ENCODE data around the gene MTARC2.

The MTARC2 gene

DNA sequence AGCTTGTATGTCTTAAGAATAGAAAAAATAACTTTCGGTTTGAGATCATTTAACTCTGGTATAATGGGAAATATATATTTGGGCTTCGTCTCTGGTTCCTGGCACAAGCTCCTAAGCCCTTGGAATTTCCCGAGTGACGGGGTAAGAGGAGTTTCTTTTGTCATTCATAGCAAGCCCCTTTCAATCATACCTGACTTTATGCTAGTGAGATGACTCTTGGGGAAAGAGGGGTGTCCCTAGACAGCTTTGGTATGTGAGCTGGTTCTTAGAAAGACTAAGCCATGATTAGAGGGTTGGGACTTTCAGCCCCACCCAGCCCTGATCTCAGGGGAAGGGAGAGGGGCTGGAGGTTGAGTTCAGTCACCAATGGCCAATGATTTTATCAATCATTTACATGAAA is 24.7 kb downstream of the MTARC2 start:
- no peak for DNase-seq

DNA sequence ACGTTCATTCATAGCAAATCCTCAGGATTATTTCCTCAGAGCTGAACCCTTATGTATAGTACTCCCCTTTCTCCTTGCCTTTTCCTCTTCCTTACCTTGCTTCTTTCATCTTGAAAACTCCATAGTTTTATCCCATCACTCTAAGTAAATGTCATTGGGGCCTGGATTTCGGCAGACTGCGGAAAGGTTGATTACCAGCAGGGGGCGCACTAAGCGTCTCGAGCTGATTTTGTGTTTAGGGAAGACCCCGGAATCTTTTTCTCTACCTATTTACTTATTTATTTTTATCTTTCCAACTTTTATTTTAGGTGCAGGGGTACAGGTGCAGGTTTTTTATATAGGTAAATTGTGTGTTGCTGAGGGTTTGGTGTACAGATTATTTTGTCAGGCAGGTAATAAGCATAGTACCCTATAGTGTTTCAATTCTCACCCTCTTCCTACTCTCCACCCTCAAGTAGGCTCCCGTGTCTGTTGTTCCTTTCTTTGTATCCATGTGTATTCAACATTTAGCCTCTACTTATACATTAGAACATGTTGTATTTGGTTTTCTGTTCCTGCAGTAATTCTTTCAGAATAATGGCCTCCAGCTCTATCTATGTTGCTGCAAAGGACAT is 27.2 kb downstream of the MTARC2 start:
- DNase-seq: no peak

DNA sequence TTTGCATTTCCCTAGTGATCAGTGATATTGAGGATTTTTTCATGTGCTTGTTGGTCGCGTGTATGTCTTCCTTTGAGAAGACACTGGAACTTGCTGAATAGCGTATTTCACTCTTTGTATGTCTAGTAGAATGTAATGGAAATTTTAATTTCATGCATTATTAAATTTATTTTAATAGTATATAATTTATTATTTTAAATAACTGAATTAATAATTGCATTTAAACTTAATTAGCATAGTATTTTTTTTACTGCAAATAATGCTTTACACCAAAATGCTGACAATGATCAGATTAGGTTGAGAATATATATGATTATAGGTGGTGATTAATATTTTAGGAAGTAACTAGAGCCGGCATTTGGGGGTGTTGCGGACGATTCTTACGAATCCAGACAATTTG is 28.1 kb downstream of the MTARC2 start:
- DNase-seq: no peak

DNA sequence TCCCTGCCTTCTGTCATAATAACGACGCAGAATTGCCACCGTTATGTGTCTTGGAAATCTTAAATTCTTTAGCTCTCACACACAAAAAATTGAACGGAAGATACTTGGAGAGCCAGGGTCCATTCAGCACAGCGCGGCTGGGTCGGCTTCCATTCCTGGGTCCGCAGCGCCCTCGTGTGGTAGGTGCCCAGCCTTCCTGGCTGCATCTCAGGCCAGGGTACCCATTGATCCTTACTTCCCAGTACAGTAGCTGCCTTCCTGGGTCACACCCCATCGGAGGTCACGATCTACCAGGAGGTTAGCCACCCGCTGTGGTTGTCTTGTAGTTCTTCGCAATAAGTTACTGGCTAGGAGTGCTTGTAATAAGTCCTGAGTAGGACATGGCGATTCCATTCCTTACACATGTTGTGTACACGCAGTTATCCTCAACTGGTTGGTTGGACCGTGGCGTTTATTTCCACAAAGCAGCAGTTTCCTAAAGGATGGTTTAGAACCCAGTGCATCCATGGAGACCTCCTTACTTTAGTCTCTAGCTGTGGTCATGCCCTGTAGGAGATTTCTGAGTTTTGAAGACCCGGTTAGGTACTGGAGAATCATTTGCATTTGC is 28.7 kb downstream of the MTARC2 start:
- peak; percentile 17 for DNase-seq

DNA sequence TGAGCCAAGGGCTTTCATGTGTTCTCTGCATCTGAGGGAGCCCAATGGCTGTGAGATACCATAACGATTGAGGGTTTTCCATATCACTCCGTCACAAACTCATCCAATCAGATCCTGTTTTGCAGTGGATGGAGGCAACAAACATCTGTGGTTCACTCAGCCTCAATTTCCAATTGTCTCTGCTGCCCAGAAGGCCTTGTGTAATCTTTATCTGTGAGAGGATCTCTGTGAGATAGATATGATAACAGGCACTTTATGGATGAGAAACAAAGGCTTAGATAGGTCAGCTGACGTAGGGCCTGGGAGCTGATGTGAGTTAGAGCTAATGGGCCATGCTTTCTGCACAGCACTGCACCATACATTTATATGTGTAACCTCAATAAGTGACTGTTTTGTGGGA is 35.3 kb downstream of the MTARC2 start:
- no peak for DNase-seq

DNA sequence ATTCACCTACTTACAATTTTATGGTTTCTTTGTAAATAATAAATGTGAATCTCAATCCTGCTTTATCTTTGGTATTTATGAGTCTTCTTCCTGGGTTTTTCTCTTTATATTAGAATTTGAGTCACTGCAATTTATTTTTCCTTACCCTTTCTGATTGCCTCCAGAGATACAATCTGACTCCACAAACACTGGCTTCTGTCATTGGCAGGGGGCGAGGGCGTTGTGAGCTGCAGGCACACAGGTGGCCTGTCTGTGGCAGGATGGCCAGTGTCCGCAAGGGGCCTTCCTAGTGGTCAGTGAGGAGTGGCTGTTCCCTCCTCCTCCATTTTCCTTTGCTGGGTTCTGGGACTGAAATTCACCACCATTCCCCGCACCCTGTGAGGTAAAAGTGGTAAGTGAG is 36.6 kb downstream of the MTARC2 start:
- no peak for DNase-seq

DNA sequence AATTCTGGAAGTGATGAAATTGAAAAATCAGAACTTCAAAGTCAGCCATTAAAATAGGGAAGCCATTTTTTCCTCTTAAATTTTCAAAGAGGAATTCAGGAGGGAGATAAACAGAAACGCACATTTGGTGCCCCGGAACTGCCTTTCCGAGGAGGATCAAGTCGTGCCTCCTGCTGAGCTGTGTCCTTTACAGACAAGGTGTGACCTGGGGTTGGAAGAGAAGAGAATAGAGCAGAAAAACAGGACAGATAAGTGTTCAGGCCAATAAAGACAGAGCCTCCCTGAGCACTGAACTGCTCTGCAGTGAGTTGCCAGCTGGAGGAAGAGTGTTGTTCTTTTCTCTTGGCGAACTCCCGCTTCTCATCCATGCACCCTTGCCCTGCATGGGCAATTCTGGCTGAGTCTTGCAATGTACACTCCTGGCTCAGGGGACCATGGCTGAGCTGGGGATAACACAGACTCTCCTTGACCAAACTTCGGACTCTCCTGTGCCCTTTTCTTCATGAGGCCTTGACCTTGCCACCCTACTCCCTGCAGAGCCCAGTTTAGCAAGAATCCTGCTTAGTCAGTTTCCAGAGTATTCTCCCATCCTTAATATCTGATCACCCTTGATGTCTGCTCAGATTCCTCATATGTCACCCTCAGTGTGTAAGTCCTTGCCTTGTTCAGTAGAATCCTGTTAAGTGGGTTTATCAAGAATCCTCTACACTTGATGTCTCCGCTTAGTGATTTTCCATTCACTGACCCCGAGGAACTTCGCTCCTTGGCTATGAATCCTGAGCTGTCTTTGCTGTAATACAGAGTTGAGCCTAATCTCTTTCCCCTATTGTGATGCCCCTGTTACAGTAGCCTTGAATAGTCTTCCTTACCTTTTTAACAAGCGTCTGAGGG is 37.3 kb downstream of the MTARC2 start:
- DNase-seq: no peak

DNA sequence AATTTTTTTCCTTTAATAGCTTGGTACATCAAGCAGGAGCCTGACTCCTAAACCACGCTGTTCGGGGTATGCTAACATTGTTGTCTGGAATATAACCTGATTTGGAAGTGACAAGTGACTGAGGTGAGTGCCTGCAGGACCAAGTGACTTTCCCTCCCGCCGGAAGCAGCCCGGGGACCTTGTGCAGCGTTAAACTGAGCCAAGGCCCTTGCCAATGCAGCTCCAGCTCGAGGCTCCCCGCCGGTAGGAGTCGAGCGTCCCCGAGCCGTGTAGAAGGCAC is 37.9 kb downstream of the MTARC2 start:
- no peak for DNase-seq

DNA sequence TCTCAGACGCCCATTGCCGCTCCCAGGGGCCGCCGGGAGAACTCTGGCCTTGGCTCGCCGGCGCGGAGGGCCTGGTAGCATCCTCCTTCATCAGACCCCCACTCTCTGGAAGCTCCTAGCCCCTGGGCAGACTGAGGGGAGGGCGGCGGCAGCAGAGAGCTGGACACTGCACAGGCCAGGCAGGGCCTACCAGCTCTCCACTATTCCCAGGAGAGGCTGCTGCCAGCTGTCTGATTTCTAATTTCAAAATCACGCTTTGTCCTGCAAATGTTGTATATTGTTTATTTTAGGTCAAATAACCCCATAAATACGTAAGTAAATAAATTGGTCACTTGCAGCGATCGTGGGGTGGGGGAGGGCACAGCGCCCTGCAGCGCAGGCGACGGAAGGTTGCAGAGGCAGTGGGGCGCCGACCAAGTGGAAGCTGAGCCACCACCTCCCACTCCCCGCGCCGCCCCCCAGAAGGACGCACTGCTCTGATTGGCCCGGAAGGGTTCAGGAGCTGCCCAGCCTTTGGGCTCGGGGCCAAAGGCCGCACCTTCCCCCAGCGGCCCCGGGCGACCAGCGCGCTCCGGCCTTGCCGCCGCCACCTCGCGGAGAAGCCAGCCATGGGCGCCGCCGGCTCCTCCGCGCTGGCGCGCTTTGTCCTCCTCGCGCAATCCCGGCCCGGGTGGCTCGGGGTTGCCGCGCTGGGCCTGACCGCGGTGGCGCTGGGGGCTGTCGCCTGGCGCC is 38.4 kb downstream of the MTARC2 start, which contains the start of gene MTARC1:
Gene MTARC1 (plus strand): TSS at position 577 of the 732 bp plus-strand sequence. CDS start 32 bp downstream, at position 609.
- no peak for DNase-seq

DNA sequence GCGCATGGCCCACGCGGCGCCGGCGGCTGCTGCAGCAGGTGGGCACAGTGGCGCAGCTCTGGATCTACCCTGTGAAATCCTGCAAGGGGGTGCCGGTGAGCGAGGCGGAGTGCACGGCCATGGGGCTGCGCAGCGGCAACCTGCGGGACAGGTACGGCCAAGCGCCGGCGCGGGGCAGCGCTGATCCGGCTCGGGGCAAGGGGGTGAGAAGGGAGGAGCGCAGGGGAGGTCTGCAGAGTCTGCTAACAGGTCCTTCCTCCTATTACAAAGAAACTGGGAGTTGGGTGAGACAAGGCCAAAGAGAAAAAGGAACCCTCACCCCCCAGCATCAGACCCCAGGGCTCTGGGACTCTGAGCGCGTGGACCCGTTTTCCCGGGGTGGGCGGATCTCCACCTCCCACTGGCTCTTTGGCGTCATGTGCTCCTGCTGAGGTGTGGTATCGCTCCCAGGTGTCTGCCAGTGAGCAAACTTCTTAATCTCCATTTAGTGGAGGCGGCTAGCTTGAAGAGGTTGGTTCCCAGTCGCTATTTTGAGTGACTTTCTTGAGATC is 39.0 kb downstream of the MTARC2 start:
- no peak for DNase-seq

DNA sequence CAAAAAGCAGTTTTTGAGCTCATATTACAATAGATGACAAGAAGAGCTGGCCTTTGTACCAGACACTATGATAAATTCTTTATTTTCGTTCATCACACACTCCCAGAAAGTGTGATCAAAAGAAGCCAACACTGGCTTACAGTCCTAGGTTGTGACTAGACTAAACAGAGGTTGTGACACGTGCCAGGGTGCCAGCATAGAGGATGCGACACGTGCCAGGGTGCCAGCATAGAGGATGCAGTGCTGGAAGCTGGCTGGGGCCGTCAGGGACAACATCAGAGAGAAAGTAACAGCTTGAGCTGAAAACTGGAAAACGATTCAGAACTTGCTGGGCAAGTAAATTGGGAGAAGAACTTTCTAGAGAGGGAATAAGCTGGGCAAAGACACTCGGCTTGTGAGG is 40.8 kb downstream of the MTARC2 start:
- DNase-seq: no peak

DNA sequence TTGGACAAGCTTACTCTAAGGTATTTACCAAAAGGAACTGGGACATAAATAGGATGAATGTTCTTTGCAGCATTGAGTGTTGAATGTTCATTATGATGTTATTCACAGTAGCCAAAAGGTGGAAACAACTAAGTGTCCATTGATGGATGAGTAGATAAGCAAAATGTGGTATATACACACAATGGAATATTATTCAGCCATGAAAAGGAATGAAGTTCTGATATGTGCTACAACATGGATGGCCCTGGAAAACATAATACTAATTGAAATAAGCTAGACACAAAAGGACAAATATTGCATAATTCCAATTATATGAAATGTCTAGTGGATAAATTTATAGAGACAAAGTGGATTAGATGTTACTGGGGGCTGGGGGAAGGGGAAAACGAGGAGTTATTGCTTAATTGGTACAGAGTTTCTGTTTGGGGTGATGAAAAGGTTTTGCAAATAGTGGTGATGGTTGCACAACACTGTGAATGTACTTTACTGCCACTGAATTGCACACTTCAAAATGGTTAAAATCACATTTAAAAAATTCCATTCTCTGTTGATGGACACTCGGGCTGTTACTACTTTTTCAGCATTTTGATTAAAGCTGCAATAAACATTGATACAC is 41.5 kb downstream of the MTARC2 start:
- no peak for DNase-seq

DNA sequence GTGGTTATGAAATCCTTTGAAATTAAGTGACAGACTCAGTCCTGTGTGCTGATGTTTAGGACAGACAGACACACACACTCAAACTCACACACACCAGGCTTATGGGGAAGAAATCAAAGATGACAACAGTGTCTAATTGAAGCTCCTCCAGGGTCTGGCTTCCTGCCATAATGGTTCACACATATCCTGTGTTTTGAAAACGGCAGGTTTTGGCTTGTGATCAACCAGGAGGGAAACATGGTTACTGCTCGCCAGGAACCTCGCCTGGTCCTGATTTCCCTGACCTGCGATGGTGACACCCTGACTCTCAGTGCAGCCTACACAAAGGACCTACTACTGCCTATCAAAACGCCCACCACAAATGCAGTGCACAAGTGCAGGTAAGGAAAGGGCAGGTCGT is 43.2 kb downstream of the MTARC2 start:
- no peak for DNase-seq

DNA sequence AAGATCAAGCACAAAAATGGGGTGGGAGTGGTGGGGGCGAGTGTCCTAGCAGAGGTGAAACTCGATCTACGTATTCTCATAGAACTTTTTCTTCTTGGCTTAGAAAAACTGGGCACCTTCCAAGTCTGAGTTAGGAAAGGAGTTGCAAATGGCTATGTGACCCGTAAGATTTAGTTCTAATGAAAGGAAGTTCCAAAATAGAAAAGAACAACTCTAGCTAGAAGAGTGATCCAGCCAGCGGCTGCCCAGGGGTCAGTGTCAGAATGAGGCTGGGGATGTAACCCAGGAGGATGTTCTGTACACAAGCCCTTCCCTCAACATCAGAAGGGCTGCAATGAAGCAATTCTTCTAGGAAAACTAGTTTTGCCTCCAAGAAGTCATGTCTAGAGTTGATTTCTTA is 43.8 kb downstream of the MTARC2 start:
- DNase-seq: no peak

DNA sequence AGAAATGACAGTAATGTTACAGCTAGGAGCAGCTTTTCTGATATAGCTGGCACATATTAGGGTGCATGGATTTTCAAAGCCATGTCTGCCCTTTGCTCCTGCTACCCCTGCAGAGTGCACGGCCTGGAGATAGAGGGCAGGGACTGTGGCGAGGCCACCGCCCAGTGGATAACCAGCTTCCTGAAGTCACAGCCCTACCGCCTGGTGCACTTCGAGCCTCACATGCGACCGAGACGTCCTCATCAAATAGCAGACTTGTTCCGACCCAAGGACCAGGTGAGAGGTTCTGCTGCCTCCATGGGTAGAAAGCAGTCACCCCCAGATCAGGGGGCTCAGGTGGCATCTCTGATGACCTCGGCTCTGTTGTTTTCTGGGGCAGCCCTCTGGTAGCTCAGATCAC is 48.4 kb downstream of the MTARC2 start:
- DNase-seq: no peak

DNA sequence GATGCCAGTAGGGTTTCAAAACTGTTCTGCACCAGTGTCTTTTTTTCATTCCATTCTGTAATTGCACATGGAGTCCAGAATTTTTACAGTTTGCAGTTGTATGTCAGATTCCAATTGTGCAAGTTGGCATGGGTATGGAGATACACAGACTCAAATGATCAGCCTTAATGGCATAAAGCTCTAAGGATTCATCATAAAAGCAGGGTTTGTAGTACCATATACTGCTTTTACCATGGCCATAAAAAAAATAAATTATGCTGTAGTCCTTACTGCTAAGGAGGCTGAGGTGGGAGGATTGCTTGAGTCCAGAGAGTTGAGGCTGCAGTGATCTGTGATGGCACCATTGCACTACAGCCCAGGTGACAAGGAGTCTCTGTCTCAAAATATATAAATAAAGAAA is 48.9 kb downstream of the MTARC2 start:
- no peak for DNase-seq

DNA sequence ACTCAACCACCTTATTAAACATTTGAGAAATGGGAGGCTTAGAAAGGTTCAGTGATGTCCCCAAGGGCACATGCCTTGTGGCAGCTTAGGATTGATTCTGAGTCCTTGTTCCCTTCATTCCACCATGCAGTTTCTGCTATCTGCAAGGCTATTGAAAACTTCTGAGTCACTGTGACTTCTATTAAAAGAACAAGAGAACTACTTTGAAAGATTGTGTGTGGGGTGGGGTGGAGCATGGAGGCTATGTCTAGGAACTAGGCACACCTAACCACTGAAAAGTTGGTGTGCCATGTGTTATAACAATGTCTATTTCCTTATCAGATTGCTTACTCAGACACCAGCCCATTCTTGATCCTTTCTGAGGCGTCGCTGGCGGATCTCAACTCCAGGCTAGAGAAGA is 49.4 kb downstream of the MTARC2 start:
- DNase-seq: no peak

DNA sequence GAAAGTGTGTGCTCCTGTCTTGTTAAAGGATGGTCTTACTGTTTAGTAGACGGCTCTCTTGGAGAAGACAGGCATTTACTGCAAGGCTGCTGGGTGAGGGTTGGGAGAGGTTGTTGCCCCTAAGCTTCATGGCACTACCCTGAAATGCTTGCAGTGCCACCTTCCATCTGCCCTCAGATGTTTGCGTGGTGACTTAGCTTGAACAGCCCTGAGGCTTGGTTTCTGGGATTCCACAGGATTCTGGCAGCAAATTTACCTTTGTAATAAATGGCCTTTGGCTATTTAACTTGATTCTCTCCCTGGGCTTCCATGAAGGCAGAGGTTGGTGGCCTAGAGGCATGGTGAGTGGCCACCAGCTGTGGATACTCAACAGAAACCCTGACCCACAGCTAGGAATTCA is 50.2 kb downstream of the MTARC2 start:
- DNase-seq: no peak

DNA sequence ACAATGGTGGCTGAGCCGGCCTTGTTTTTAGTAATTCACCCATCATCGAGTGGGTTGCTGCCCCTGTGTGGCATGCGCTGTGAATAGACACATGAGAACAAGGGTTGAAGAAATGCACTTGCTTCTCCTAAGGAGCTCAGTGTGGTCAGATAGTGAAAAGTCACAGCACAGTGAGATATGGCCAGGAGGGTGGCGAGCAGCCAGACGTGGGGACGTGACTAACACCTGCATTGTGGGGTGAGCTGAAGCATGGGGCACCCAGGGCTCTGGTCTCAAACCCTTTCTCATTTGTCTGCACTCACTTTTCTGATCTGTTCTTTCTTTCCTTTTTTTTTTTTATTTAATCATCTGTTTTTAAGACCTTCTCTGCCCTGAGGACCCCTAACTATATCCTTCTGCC is 52.1 kb downstream of the MTARC2 start:
- DNase-seq: no peak

DNA sequence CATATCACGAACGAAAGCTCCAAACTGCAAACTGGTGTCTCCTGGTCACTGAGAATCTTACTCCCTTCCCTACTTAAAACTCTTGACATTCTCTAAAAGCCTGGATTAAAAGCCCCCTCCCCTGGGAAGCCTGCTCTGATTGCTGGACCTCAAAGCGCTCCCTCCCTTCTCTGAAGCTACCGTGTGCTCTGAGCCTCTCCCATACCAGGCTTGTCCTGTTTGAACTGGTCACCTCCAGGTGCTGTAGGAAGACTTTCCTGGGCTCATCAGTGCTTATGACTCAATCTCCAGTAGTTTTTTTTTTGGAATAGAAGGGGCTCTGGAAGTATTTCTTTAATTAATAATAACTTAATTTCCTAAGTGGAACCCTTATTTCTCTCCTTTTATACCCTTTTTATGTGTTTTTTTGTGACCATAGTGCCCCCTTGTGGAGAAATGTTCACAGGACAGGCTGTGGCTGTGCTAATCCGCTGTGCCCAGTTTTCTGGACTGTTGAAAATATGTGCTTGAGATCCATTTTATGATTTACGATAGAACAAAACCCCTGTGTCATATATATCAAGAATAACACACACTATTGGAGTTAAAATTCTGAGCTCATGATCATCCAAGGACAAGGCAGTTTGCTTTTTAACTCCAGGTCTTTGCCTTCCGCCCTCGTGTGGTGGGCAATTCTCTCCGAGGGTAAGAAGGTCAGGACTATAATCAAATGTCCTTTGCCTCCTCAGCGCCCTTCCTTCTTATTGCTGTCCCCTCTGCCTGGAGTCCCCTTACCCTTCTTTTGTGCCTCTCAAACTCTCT is 55.5 kb downstream of the MTARC2 start:
- DNase-seq: no peak

DNA sequence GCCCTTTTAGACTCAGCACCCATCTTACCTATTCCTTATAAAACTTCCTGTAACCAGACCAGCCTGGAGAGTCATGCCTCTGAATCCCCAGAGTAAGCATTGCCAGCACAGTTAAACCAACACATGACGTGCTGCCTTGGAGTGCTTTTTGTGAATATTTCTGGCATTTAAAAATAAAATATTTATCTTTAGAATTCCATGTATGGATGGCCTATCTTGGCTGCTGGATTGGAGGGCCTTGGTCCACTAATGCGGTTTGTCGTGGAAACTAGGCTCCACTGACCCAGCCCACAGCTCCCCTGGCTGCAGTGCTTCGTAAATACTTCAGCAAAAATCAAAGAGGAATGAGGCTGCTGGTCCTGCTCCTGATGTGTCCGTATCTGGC is 56.1 kb downstream of the MTARC2 start:
- no peak for DNase-seq

DNA sequence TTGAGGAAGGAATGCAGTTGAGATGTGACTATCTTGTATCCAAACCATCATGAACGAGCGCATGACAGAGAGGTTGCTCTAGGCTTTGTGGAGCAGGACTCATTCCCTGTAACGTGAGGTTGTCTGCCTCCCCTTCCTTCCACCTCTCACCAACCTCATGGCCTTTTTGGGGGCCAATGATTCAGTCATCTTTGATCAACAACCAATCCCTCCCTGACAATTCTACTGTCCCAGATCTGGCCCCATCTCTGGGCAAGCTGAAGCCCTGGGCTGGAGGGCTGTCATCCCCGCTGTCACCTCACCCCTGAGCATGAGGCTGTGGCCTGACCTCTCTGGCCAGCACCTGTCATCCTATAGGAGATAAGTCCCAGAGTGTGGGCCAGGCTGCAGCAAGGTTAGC is 58.3 kb downstream of the MTARC2 start:
- DNase-seq: no peak
